DND-41 (cell line): Measurements from ENCODE around the gene SNRNP48.

Experiments used
- CTCF ChIP-seq: IDR thresholded peaks from 2 replicates; pipeline ENCODE4 v1.5.1; 2012; ENCODE audit warnings: borderline replicate concordance, low read length, moderate library complexity, mild to moderate bottlenecking; ENCODE audit not compliant: poor library complexity, severe bottlenecking; ENCODE audit errors: extremely low read depth
- EZH2 ChIP-seq: IDR thresholded peaks from 3 replicates; pipeline ENCODE4 v1.6.1; 2012; ENCODE audit warnings: borderline replicate concordance, low read depth, mild to moderate bottlenecking, moderate library complexity, low read length, inconsistent platforms; ENCODE audit not compliant: severe bottlenecking

GRCh38 chr6:7647504-7647903, 57.5 kb downstream of the SNRNP48 start:
- no peak for TF ChIP-seq CTCF
- TF ChIP-seq EZH2, result no peak
